Activated T-helper 1 cell treated with Interleukin-2 at 50 U/mL for 16 hours (primary cell): ENCODE data around the gene ZP3.
"Not testable (repeated sequence)": the region's sequence is repeated elsewhere in the genome, so short reads cannot be mapped to it uniquely, and the experiment has no call there.

ENCODE experiments used
- DNase-seq: peaks from one replicate; pipeline ENCODE4 v3.0.0-alpha.2; 2020; ENCODE audit warnings: low read depth

Gene ZP3

DNA sequence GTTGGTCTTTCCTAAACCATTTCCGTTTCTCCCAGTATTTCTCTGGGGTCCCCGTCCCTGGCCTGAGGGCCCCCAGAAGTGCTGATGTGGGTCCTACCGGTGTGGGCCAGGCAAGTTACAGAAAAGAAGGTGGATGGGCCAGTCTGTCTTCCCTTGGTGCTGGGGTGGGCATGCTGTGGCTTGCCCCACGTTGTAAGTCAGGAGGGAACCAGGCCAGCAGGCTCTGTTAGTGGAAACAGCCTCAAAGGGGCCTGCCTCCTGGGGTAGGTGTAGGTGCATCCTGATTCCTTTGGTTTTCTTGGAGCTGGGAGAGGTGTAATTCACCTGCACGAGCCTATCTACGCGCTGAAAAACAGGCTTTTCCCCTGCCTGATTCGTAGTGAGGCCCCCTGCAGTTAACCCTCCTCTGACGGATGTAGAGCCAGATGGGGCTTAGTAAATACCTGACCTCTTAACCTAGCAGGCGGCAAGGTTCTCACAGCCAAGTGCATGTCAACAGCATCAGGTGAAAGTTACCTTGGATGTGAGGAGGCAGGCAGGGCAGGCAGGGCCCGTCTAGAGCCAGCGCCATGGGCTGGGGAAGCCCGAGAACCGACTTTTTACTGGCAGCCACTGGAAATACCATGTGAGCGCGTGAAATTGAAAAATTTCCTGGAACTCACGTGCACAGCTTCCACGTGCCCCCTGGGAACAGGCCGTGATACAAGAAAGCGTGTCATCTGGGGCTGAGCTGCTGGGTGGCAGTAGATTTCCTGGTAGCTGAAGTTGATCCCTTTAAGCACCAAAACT is 61.3 kb downstream of the ZP3 start:
- DNase-seq, result not testable (repeated sequence)

DNA sequence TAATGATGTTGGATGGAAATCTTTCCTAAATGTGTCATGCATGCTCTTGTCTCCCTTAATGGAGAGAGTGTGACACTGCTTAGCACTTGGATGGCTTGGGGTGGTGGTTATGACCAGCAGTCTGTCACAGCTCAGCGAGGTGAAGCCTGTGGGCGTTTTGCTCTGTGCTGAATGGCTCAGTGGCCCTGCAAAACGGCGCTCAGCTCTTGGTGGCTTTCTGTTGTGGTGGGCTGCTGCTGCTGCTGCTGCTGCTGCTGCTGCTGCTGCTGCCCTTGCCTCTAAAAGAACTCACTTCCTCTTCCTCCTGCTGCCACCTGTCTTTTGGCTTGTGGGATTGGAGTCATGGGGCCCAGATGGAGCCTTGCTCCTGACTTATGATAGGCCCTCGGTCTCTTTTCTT is 61.9 kb downstream of the ZP3 start:
- DNase-seq, result not testable (repeated sequence)

DNA sequence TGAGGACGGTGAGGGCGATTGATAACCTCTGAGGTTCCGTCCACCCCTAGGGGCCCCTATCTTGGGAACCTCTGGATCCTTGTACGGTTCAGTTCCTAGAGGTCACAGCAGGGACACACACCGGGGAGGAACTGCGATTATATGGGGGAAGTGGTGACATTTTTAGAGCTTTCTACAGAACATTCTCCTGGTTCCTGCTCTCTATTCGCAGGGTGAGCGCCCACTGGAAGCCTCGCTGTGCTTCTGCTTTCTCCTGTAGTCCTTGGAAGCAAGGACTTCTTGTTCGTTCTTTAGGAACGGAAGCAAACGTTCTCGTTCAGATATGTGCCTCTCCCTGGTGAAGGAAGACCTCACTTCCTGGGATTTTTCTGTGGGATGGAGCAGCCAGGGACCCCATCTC is 63.2 kb downstream of the ZP3 start:
- DNase-seq, result not testable (repeated sequence)
